GM21423 (cell line): ENCODE results near the gene MAP3K7.
"Not testable (repeated sequence)": the region's sequence is repeated elsewhere in the genome, so short reads cannot be mapped to it uniquely, and the experiment has no call there.

Source experiments
- ATAC-seq: cut with Tn5 transposase; IDR thresholded peaks from one replicate; pipeline ENCODE4 v1.9.1; 2021; ENCODE audit warnings: mild to moderate bottlenecking, moderate library complexity; ENCODE audit not compliant: unreplicated experiment

The MAP3K7 gene

GRCh38 chr6:90578894-90579549 is 7.8 kb downstream of the MAP3K7 start:
- no peak for ATAC-seq

GRCh38 chr6:90575267-90575666 is 11.6 kb downstream of the MAP3K7 start:
- ATAC-seq, result no peak

- no peak for ATAC-seq
These were observed 12.3 kb downstream of the MAP3K7 start for GRCh38 chr6:90574610-90575009.

- ATAC-seq, result no peak
These were observed 13.2 kb downstream of the MAP3K7 start for GRCh38 chr6:90573624-90574023.

- ATAC-seq, result no peak
These were observed 14.0 kb downstream of the MAP3K7 start for GRCh38 chr6:90572856-90573255.

GRCh38 chr6:90569223-90569622 is 17.6 kb downstream of the MAP3K7 start:
- no peak for ATAC-seq

- not testable (repeated sequence) for ATAC-seq
These were observed 19.2 kb downstream of the MAP3K7 start for GRCh38 chr6:90567682-90568081.

GRCh38 chr6:90562341-90562740 is 24.5 kb downstream of the MAP3K7 start:
- ATAC-seq, result not testable (repeated sequence)

GRCh38 chr6:90559931-90560330 is 26.9 kb downstream of the MAP3K7 start:
- no peak for ATAC-seq

GRCh38 chr6:90557006-90557405 is 29.9 kb downstream of the MAP3K7 start:
- ATAC-seq, result no peak

GRCh38 chr6:90547991-90548390 is 38.9 kb downstream of the MAP3K7 start:
- no peak for ATAC-seq

GRCh38 chr6:90547079-90547478 is 39.8 kb downstream of the MAP3K7 start:
- no peak for ATAC-seq

- no peak for ATAC-seq
These were observed 41.4 kb downstream of the MAP3K7 start for GRCh38 chr6:90545448-90545847.

- no peak for ATAC-seq
These were observed 42.1 kb downstream of the MAP3K7 start for GRCh38 chr6:90544741-90545140.

- ATAC-seq, result no peak
These were observed 42.8 kb downstream of the MAP3K7 start for GRCh38 chr6:90544081-90544480.

GRCh38 chr6:90541221-90541620 is 45.7 kb downstream of the MAP3K7 start:
- no peak for ATAC-seq

- ATAC-seq, result no peak
These were observed 48.4 kb downstream of the MAP3K7 start for GRCh38 chr6:90538278-90539046.

- peak; percentile 61 for ATAC-seq
These were observed 49.1 kb downstream of the MAP3K7 start for GRCh38 chr6:90537723-90538258.

GRCh38 chr6:90537027-90537426 is 49.8 kb downstream of the MAP3K7 start:
- no peak for ATAC-seq

- ATAC-seq, result no peak
These were observed 50.4 kb downstream of the MAP3K7 start for GRCh38 chr6:90536520-90536919.

GRCh38 chr6:90534337-90535025 is 52.4 kb downstream of the MAP3K7 start:
- no peak for ATAC-seq
